ENCODE measurements around the gene BCAS4.
A peak's percentile ranks its signal among the peaks of the same experiment; 100 is the strongest.

The BCAS4 gene

GRCh38 chr20:50855498-50856474, 60.9 kb downstream of the BCAS4 start:
- peak; percentile 12 for DNase-seq (ENCODE audit: low read depth)

GRCh38 chr20:50856475-50857041, 61.7 kb downstream of the BCAS4 start:
- no peak for DNase-seq (ENCODE audit: low read depth)

- no peak for DNase-seq (ENCODE audit: low read depth)
Observed at GRCh38 chr20:50857348-50857747, 62.5 kb downstream of the BCAS4 start.

GRCh38 chr20:50858525-50858924, 63.7 kb downstream of the BCAS4 start:
- DNase-seq (ENCODE audit: low read depth): no peak

GRCh38 chr20:50859161-50859560, 64.3 kb downstream of the BCAS4 start:
- DNase-seq (ENCODE audit: low read depth): no peak

- DNase-seq (ENCODE audit: low read depth): no peak
Observed at GRCh38 chr20:50861012-50861411, 66.2 kb downstream of the BCAS4 start.

- no peak for DNase-seq (ENCODE audit: low read depth)
Observed at GRCh38 chr20:50862546-50862945, 67.7 kb downstream of the BCAS4 start.

- DNase-seq (ENCODE audit: low read depth): no peak
Observed at GRCh38 chr20:50865114-50865513, 70.3 kb downstream of the BCAS4 start.

GRCh38 chr20:50865591-50865990, 70.7 kb downstream of the BCAS4 start:
- DNase-seq (ENCODE audit: low read depth): no peak

- DNase-seq (ENCODE audit: low read depth): no peak
Observed at GRCh38 chr20:50866036-50866685, 71.3 kb downstream of the BCAS4 start.

GRCh38 chr20:50866831-50867230, 72.0 kb downstream of the BCAS4 start:
- no peak for DNase-seq (ENCODE audit: low read depth)

- DNase-seq (ENCODE audit: low read depth): no peak
Observed at GRCh38 chr20:50867805-50868204, 72.9 kb downstream of the BCAS4 start.

GRCh38 chr20:50868509-50869495, 73.9 kb downstream of the BCAS4 start:
- no peak for DNase-seq (ENCODE audit: low read depth)

- no peak for DNase-seq (ENCODE audit: low read depth)
Observed at GRCh38 chr20:50870561-50871161, 75.8 kb downstream of the BCAS4 start.

- no peak for DNase-seq (ENCODE audit: low read depth)
Observed at GRCh38 chr20:50872560-50873425, 77.9 kb downstream of the BCAS4 start.

GRCh38 chr20:50873585-50873984, 78.7 kb downstream of the BCAS4 start:
- no peak for DNase-seq (ENCODE audit: low read depth)

GRCh38 chr20:50874111-50874757, 79.4 kb downstream of the BCAS4 start:
- no peak for DNase-seq (ENCODE audit: low read depth)

GRCh38 chr20:50874758-50875665, 80.2 kb downstream of the BCAS4 start:
- no peak for DNase-seq (ENCODE audit: low read depth)
